Measurements from ENCODE around the gene SMARCD3. TPM values are rescaled to one million over a fixed set of nuclear protein-coding genes. Genes with fewer than 3 reads are reported as not detected.

The SMARCD3 gene
- total RNA-seq, 2 experiments from 2014 or later = 11.8 to 14.8 TPM

DNA sequence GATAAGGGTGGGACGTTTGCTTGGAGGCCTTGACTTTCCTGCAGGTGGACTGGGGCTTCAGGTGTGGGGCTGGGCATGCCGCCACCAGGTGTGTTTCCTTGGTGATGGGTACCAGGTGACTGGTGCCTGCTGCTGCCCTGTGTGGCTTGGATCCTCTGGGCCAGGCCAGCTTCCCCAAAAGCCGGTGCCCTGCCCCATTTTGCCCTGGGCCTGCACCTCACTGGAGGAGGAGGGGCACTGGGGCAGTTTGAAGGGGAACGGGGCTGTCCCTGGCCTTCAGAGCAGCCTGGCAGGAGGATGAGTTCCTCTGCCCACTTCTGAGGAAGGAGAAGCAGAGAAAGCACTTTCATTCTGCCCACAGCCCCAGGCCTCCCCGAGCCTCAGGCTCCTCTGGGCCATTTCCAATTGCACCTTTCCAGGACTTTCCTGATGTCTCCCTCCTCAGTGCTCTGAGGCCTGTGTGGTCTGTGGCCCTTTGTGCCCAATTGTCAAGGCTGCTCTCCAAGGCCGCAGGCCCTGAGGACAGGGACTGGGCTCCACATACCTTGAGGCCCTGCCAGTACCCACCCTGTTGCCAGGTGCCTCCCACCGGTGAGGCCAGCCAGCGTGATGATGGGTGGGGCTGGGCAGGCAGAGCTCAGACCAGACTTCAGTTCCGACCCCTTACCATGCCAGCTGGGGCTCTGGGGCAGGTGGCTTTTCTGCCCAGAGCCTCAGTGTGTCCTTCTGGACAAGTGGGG is 25.3 kb upstream of the SMARCD3 start:
- ChIA-PET POLR2A (no interaction called here), CTCF (no interaction called here)
- Histone ChIP-seq H3K36me3 (ENCODE audit: insufficient read depth, low read length) (no peaks in the 10 kb centered on the region), H3K4me3 (ENCODE audit: low read length) (no peak overlapping the region), H3K4me1 (ENCODE audit: insufficient read depth, low read length) (peaks cover 45% of the 10 kb centered on the region), H3K9me3 (ENCODE audit: control insufficient read depth in 1 of 2, insufficient read depth in 1 of 2, low read length in 2 of 2) (no peaks in the 10 kb centered on the region), H3K27me3 (ENCODE audit: control insufficient read depth in 1 of 2, insufficient read depth in 2 of 2, low read length in 2 of 2) (no peaks in the 10 kb centered on the region), H3K27ac (ENCODE audit: low read depth in 1 of 2, low read length in 2 of 2) (no peak overlapping the region)
- TF ChIP-seq, protein P1, sequence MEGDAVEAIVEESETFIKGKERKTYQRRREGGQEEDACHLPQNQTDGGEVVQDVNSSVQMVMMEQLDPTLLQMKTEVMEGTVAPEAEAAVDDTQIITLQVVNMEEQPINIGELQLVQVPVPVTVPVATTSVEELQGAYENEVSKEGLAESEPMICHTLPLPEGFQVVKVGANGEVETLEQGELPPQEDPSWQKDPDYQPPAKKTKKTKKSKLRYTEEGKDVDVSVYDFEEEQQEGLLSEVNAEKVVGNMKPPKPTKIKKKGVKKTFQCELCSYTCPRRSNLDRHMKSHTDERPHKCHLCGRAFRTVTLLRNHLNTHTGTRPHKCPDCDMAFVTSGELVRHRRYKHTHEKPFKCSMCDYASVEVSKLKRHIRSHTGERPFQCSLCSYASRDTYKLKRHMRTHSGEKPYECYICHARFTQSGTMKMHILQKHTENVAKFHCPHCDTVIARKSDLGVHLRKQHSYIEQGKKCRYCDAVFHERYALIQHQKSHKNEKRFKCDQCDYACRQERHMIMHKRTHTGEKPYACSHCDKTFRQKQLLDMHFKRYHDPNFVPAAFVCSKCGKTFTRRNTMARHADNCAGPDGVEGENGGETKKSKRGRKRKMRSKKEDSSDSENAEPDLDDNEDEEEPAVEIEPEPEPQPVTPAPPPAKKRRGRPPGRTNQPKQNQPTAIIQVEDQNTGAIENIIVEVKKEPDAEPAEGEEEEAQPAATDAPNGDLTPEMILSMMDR (IDR thresholded peaks at IDR 0.05) = no peak
- ATAC-seq (ENCODE audit: poor library complexity) (no peak), DNase-seq (peak in 1 of 14 experiments; percentile 35)
- H3K27ac Mint-ChIP-seq = no peak overlapping the region
- no peaks in the 10 kb centered on the region for H3K9me3 Mint-ChIP-seq
- H3K27me3 Mint-ChIP-seq = no peaks in the 10 kb centered on the region
- H3K4me3 Mint-ChIP-seq = no peak overlapping the region
- no peaks in the 10 kb centered on the region for H3K36me3 Mint-ChIP-seq (ENCODE audit: low read depth)
- intact Hi-C loops (cut with DNase I, micrococcal nuclease) = no loop called here
- H3K4me1 Mint-ChIP-seq (ENCODE audit: low read depth) = peaks cover 49% of the 10 kb centered on the region

DNA sequence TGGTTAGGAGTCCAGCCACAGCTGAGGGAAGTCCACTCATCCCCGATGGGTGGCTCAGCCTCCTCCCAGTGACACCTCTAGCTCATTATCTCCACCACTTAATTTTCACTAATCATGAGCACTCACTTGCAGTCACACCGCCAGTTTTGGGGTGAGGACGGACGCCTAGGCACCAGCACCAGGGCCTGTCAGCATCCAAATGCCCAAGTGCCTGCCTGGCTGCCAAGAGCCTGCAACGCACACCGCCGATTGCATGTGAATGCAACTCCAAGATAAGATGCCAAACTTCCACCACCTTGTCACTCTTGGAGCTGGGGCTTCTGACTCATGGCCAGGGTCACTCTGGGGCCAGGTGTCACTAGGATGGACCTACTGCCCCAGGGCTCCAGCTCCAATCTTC is 24.4 kb upstream of the SMARCD3 start:
- H3K27ac ChIP-seq (ENCODE audit: low read depth in 1 of 2, low read length in 2 of 2) = no peak overlapping the region
- no peaks in the 10 kb centered on the region for H3K9me3 Mint-ChIP-seq
- DNase-seq (no peak), ATAC-seq (ENCODE audit: poor library complexity) (no peak)
- TF ChIP-seq, protein P1 (IDR thresholded peaks at IDR 0.05) = no peak
- no peak overlapping the region for H3K27ac Mint-ChIP-seq
- no peaks in the 10 kb centered on the region for H3K27me3 Mint-ChIP-seq
- no peak overlapping the region for H3K4me3 ChIP-seq (ENCODE audit: low read length)
- no peak overlapping the region for H3K4me3 Mint-ChIP-seq
- H3K9me3 ChIP-seq (ENCODE audit: control insufficient read depth in 1 of 2, insufficient read depth in 1 of 2, low read length in 2 of 2) = no peaks in the 10 kb centered on the region
- intact Hi-C loops (cut with DNase I, micrococcal nuclease) = no loop called here
- no peaks in the 10 kb centered on the region for H3K27me3 ChIP-seq (ENCODE audit: control insufficient read depth in 1 of 2, insufficient read depth in 2 of 2, low read length in 2 of 2)
- H3K36me3 ChIP-seq (ENCODE audit: insufficient read depth, low read length) = no peaks in the 10 kb centered on the region
- H3K4me1 Mint-ChIP-seq (ENCODE audit: low read depth) = peaks cover 49% of the 10 kb centered on the region
- H3K4me1 ChIP-seq (ENCODE audit: insufficient read depth, low read length) = peaks cover 45% of the 10 kb centered on the region
- ChIA-PET CTCF (interaction anchor here (0.6 kb wide), 1 partner anchor 81 kb away, joined by 3 read pairs; no protein-coding TSS in a partner anchor), POLR2A (no interaction called here)
- no peaks in the 10 kb centered on the region for H3K36me3 Mint-ChIP-seq (ENCODE audit: low read depth)

DNA sequence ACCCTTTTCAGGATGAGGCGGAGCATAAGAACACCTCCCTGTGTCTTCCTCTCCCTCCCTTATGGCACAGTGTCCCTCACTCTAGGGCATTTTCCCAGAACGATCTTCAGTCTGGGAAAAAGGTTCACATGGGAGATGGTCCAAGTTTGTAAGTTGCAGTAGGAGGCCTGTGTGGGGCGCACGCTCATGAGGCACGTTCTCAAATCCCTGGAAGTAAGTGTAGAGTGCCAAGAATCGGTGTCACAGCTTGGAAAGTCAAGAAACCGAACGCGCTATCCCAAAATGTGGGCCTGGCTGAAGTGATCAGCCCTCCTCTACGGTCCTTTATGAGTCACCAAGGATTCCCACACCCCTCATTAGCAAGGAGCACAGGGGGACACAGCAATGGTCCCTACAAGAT is 23.9 kb upstream of the SMARCD3 start:
- Histone ChIP-seq H3K27me3 (ENCODE audit: control insufficient read depth in 1 of 2, insufficient read depth in 2 of 2, low read length in 2 of 2) (no peaks in the 10 kb centered on the region), H3K27ac (ENCODE audit: low read depth in 1 of 2, low read length in 2 of 2) (no peak overlapping the region), H3K4me1 (ENCODE audit: insufficient read depth, low read length) (peaks cover 41% of the 10 kb centered on the region), H3K4me3 (ENCODE audit: low read length) (no peak overlapping the region), H3K36me3 (ENCODE audit: insufficient read depth, low read length) (no peaks in the 10 kb centered on the region), H3K9me3 (ENCODE audit: control insufficient read depth in 1 of 2, insufficient read depth in 1 of 2, low read length in 2 of 2) (no peaks in the 10 kb centered on the region)
- POLR2A ChIA-PET = no interaction called here
- H3K4me1 Mint-ChIP-seq (ENCODE audit: low read depth) = peaks cover 47% of the 10 kb centered on the region
- TF ChIP-seq, protein P1 (IDR thresholded peaks at IDR 0.05) = no peak
- peak overlapping the region; percentile 42 for H3K4me3 Mint-ChIP-seq
- H3K9me3 Mint-ChIP-seq = no peaks in the 10 kb centered on the region
- no peaks in the 10 kb centered on the region for H3K27me3 Mint-ChIP-seq
- ATAC-seq (ENCODE audit: poor library complexity) (no peak), DNase-seq (no peak)
- CTCF ChIA-PET = no interaction called here
- no peaks in the 10 kb centered on the region for H3K36me3 Mint-ChIP-seq (ENCODE audit: low read depth)
- intact Hi-C loops (cut with DNase I, micrococcal nuclease) = no loop called here
- no peak overlapping the region for H3K27ac Mint-ChIP-seq
